HAP-1 (cell line): ENCODE results near the gene NEK10.
"Not testable (repeated sequence)": the region's sequence is repeated elsewhere in the genome, so short reads cannot be mapped to it uniquely, and the experiment has no call there.

ENCODE experiments used
- DNase-seq, 2 experiments: peaks; one replicate each; pipeline ENCODE4 v3.0.0-alpha.2; 2016 to 2020; ENCODE audit warnings: low spot score in 2 of 2
- H3K27me3 ChIP-seq: fragments of 250-450 bp; sonication (Bioruptor Pico); 2 replicates; pipeline ENCODE4 v1.5.1; 2020; ENCODE audit warnings: low read depth, mild to moderate bottlenecking, moderate library complexity
- H3K36me3 ChIP-seq: fragments of 250-450 bp; sonication (Bioruptor Pico); replicated peaks from 2 replicates; pipeline ENCODE4 v1.5.1; 2020; ENCODE audit warnings: mild to moderate bottlenecking
- H3K4me1 ChIP-seq: fragments of 250-450 bp; sonication (Bioruptor Pico); 2 replicates; pipeline ENCODE4 v1.5.1; 2020; ENCODE audit warnings: mild to moderate bottlenecking
- H3K4me3 ChIP-seq: fragments of 250-450 bp; sonication (Bioruptor Pico); 2 replicates; pipeline ENCODE4 v1.5.1; 2020; ENCODE audit warnings: mild to moderate bottlenecking, moderate library complexity
- H3K9me3 ChIP-seq: fragments of 250-450 bp; sonication (Bioruptor Pico); 2 replicates; pipeline ENCODE4 v1.5.1; 2020; ENCODE audit warnings: mild to moderate bottlenecking, moderate library complexity
- in situ Hi-C: fragments of 300-500 bp; cut with MboI; formaldehyde crosslinking; loops from 3 replicates; pipeline ENCODE4 v1.14.3; 2020; ENCODE audit warnings: low sequenced_read_pairs, inconsistent platforms, mixed read lengths

Gene NEK10

DNA sequence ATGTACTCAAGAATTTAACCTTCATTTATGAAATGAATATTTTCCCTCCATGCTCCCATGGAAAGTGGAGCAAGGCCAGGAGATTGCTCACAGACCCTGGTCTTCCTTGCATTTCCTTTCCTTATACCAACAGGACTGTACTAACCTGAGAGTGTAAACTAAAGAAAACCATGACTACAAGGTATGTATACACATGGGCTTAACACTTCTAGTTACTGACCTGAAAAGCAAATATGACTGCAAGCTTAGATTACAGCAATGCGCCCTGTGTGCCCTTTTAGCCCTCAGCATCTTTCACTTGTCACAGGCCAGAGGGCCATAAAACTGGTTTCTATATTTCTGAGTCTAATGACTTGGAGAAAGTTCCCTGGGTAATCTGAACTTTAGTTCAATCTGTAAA is 52.1 kb downstream of the NEK10 start:
- no peak overlapping the region for H3K4me3 ChIP-seq
- no peaks in the 10 kb centered on the region for H3K9me3 ChIP-seq
- in situ Hi-C loops = loop anchor here (25.0 kb wide), 1 partner anchor 370 kb away; no protein-coding TSS in a partner anchor
- no peak for DNase-seq
- no peaks in the 10 kb centered on the region for H3K4me1 ChIP-seq
- no peaks in the 10 kb centered on the region for H3K36me3 ChIP-seq
- H3K27me3 ChIP-seq = no peaks in the 10 kb centered on the region

DNA sequence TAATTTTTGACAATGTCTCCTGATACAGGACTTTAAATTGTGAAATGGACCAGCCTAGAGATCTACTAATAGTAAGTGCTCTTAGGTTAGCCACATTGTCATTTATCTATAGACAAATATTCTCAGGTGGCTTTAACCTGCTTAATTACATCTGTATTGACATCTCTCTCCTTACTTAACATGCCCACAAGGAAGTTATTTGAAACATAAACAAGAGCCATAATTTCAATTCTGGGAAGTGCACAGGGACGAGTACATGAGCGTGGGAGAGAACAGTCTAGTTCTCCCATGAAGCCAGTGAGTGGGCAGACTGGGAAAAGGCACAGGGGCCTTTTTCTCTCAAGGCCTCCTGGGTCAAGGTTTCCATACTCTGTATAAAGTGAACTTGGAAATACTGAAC is 54.2 kb downstream of the NEK10 start:
- H3K9me3 ChIP-seq = no peaks in the 10 kb centered on the region
- H3K36me3 ChIP-seq = no peaks in the 10 kb centered on the region
- no peaks in the 10 kb centered on the region for H3K4me1 ChIP-seq
- no peaks in the 10 kb centered on the region for H3K27me3 ChIP-seq
- DNase-seq = no peak
- no peak overlapping the region for H3K4me3 ChIP-seq
- in situ Hi-C loops = loop anchor here (25.0 kb wide), 1 partner anchor 372 kb away; no protein-coding TSS in a partner anchor

DNA sequence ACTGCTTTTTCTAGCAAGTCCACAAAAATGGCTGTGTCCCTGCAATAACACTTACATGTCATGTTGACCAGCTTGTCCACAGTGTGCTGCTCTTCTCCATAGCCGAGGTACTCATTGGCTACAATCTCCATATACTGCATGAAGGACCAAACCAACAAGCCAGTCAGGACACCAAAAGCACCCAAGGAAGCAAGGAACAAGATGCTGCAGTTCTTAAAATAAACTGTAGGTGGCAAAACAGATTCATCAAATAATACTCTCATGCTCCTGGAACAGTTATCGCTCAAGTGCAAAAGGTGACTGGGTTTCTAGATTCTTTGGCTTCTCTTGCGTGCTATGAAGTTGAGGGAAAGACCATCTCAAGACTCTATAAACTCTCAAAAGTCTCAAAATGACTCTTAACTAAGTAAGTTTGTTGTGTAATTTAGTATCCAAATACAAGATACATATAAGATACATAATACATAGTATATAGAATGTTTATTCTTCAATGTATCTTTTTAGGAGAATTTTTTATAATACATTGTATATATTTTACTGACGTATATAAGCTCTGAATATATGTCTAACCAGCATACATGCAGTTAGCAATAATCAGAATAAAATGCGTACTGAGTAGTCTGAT is 57.0 kb downstream of the NEK10 start:
- Histone ChIP-seq H3K4me1 (no peaks in the 10 kb centered on the region), H3K9me3 (no peaks in the 10 kb centered on the region), H3K36me3 (no peaks in the 10 kb centered on the region), H3K4me3 (no peak overlapping the region), H3K27me3 (no peaks in the 10 kb centered on the region)
- in situ Hi-C loops = loop anchor here (25.0 kb wide), 1 partner anchor 375 kb away; no protein-coding TSS in a partner anchor
- DNase-seq = peak; percentile 35 to 72

DNA sequence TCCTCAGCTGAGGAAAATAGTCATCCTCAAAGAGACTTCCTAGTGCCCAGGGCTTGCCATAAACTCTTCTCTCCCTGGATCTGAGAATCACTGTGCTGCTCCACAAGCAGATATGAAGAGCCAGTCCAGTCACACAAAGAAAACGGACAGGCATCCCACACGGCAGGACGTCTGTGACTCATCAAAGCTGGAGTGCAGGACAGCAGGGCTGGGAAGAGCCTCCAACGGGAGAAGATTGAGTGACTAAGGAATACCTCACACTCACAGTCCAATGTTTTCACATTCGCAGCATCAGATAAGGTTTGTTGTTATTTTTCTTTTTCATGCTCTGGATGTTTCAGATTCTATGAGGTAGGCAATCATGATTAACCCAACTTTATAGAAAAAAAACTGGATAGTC is 57.8 kb downstream of the NEK10 start:
- Histone ChIP-seq H3K9me3 (no peaks in the 10 kb centered on the region), H3K4me1 (no peaks in the 10 kb centered on the region), H3K4me3 (no peak overlapping the region), H3K27me3 (no peaks in the 10 kb centered on the region), H3K36me3 (no peaks in the 10 kb centered on the region)
- in situ Hi-C loops = loop anchor here (25.0 kb wide), 1 partner anchor 376 kb away; no protein-coding TSS in a partner anchor
- DNase-seq = no peak

DNA sequence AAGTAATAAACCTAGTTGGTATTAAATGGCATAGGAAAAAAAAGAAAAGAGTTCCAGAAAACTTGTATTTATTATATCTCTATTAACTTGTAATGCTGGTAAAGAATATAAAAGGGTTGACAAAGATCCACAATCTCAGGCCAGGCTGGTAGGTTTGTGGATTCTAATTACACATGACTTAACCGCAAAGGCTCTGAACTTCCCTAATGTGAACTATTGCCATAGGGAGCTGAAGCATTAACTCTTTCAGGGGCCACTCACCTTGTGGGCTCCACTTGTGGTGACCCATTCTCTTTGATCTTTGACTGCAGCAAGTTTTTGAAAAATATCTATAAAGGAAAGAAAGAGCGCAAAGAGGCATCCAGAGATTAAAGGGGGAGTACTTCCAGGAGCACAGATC is 58.5 kb downstream of the NEK10 start:
- Histone ChIP-seq H3K27me3 (no peaks in the 10 kb centered on the region), H3K4me1 (no peaks in the 10 kb centered on the region), H3K9me3 (no peaks in the 10 kb centered on the region), H3K36me3 (no peaks in the 10 kb centered on the region), H3K4me3 (no peak overlapping the region)
- in situ Hi-C loops = loop anchor here (25.0 kb wide), 1 partner anchor 377 kb away; no protein-coding TSS in a partner anchor
- DNase-seq = no peak

DNA sequence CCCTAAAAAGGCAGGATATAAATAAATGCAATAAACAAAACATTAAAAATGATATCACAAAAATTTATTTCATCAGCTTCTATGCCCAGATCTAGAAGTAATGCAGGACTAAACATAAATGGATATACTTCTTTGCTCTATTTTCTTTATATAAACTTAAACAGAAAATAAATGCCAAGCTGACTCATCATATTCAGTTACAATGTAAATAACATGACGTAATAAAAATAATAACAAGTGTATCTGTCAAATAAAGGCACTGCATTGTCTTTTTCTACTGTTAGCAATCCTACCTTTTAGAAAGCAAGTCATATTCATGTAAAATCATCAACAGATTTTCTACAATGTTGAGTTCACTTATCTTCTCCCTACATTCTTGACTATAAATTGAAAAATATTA is 61.6 kb downstream of the NEK10 start:
- no peaks in the 10 kb centered on the region for H3K9me3 ChIP-seq

DNA sequence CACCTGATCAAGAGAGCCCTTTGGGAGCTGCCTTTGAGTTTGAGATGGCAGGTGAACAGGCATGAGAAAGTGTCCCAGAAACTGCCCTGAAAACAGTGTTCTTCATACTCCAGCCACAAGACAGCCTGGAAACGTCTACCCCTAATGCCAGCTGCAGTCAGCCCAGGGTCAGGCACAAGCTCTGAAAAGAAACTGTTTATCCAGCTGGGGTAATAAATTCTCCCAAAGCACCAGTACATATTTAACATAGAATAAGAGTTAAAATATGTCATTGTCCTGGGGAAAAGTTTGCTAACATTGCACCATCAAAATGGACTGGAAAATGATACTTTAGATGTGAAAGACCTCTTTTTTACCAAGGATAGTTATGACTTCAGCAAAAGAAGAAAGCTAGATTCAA is 66.3 kb downstream of the NEK10 start:
- Histone ChIP-seq H3K36me3 (no peaks in the 10 kb centered on the region), H3K4me3 (no peak overlapping the region), H3K4me1 (no peaks in the 10 kb centered on the region), H3K9me3 (no peaks in the 10 kb centered on the region; the same call in 1 of the 2 replicates), H3K27me3 (no peaks in the 10 kb centered on the region)
- no peak for DNase-seq
- in situ Hi-C loops = loop anchor here (25.0 kb wide), 1 partner anchor 384 kb away; no protein-coding TSS in a partner anchor

More for the DNA sequence above, 61.6 kb downstream of the NEK10 start:
- no peaks in the 10 kb centered on the region for H3K4me1 ChIP-seq
- H3K36me3 ChIP-seq = no peaks in the 10 kb centered on the region
- no peak overlapping the region for H3K4me3 ChIP-seq
- no peak for DNase-seq
- in situ Hi-C loops = loop anchor here (25.0 kb wide), 1 partner anchor 380 kb away; no protein-coding TSS in a partner anchor
- H3K27me3 ChIP-seq = no peaks in the 10 kb centered on the region

DNA sequence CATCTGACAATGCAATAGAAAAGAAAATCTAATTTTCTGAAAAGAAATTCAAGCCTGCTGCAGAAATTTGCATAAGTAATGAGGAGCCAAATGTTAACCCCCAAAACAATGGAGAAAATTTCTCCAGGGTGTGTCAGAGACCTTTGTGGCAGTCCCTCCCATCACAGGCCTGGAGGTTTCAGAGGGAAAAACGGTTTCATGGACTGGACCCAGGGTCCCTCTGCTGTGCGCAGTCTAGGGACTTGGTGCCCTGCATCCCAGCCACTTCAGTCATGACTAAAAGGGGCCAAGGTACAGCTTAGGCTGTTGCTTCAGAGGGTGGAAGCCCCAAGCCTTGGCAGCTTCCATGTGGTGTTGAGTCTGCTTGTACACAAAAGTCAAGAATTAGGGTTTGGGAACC is 70.2 kb downstream of the NEK10 start:
- H3K4me1 ChIP-seq, H3K27me3 ChIP-seq, H3K36me3 ChIP-seq, H3K9me3 ChIP-seq, in situ Hi-C loops, DNase-seq, H3K4me3 ChIP-seq: not testable (repeated sequence)

DNA sequence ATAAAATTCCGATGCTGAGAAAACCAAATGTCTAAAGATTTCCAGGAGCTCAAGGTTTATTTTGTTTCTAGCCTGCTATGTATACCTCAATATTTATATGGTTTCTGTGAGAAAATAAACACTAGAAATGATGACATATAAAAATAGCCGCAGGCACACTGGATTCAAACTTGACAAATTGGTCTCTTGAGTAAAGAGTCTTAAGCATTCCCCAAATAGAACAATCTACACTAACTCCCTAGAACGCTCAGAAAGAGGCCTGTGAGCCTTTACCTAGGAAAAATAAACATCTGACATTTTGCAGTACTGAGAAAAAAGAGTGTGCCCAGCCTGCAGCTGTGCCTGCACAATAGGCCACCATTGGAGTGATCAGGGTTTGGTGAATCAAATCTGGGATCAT is 75.2 kb downstream of the NEK10 start:
- H3K9me3 ChIP-seq = no peaks in the 10 kb centered on the region; the same call in 1 of the 2 replicates
- peaks cover 4% of the 10 kb centered on the region; the same call in 1 of the 2 replicates for H3K4me1 ChIP-seq
- in situ Hi-C loops = no loop called here
- no peak overlapping the region for H3K4me3 ChIP-seq
- H3K36me3 ChIP-seq = no peaks in the 10 kb centered on the region
- no peaks in the 10 kb centered on the region for H3K27me3 ChIP-seq
- no peak for DNase-seq

DNA sequence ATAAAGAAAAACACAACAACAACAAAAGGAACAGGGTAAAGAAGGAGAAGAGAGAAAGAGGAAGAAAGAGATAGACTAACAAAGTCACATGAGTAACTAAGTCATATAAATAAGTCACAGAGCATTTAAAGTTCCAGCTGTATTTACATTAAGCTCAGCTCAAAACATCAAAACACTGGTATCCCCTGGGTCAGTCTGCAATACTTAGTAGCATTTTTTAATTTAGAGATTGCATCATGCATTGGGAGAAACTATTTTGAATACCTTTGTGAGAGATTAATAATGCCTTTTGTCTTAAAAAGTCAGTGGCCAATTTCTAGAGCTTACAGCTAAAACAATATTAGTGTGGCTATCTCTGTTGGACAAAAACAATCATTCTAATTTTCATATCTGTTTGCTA is 78.4 kb downstream of the NEK10 start:
- no peaks in the 10 kb centered on the region for H3K9me3 ChIP-seq
- H3K27me3 ChIP-seq = no peaks in the 10 kb centered on the region
- no peaks in the 10 kb centered on the region for H3K36me3 ChIP-seq
- H3K4me3 ChIP-seq = no peak overlapping the region
- DNase-seq = no peak
- in situ Hi-C loops = no loop called here
- peaks cover 4% of the 10 kb centered on the region; the same call in 1 of the 2 replicates for H3K4me1 ChIP-seq

DNA sequence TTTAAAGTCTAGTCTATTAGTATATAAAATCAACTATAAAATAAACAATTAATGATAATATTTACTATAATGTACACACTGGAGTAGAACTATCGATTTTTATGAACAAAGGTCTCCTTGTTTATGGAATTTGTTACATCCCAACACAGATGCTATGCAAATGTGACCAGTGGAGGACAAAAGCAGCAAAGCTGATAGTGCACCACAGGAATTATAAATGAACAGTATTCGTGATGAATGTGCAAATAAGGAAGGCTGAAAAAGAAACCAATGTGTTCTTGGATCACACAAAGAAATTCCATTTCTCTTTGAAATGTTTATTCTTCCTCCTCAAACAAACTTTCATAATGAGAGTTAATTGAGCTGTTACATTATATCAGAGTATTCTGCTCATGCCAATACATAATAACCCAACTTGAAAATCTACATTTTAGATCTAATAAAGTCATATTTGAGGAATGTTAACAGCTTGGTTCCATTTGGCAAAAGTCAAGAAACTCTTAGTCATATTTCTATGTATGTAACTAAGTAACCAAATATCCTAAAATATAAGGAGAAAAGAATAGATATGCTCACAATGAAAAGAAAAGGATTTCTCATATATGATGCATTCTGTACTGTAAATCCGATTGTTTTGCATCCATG is 79.3 kb downstream of the NEK10 start:
- peaks cover 4% of the 10 kb centered on the region; the same call in 1 of the 2 replicates for H3K4me1 ChIP-seq
- H3K9me3 ChIP-seq = no peaks in the 10 kb centered on the region
- no peaks in the 10 kb centered on the region for H3K27me3 ChIP-seq
- no peak for DNase-seq
- H3K4me3 ChIP-seq = no peak overlapping the region
- in situ Hi-C loops = no loop called here
- H3K36me3 ChIP-seq = no peaks in the 10 kb centered on the region

DNA sequence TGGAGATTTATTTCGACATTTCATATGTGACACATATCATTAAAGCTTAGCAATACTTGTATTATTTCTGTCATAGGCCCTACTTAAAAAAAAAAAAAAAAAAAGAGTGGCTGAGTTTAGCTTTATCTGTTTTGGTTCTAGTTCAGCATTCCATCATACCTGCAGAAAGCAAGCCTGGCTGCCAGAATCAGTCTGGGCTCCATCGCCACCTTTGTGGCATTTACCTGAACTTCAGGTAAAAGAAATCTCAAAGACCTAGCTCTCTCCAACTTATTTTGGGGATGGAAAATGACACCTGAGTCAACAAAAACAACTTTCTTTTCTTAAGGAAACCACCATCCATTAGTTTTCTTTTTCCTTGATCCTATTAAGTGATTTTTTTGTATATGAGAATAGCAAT is 82.1 kb downstream of the NEK10 start:
- in situ Hi-C loops = no loop called here

DNA sequence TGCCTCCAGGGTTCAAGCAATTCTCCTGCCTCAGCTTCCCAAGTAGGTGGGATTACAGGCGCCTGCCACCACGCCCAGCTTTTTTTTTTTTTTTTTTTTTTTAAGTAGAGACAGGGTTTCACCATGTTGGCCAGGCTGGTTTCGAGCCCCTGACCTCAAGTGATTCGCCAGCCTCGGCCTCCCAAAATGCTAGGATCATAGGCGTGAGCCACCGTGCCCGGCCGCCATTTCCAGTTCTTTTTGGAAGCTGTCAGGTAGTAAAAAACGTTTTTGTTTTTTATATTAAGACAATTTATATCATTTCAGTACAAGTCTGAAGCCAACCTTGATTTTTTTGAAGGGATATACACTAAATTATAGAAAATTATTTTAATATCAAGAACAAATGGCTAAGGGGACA is 82.7 kb downstream of the NEK10 start:
- H3K27me3 ChIP-seq, DNase-seq, H3K36me3 ChIP-seq, in situ Hi-C loops, H3K9me3 ChIP-seq, H3K4me1 ChIP-seq, H3K4me3 ChIP-seq: not testable (repeated sequence)

More for the DNA sequence above, 82.1 kb downstream of the NEK10 start:
- Histone ChIP-seq H3K36me3 (no peaks in the 10 kb centered on the region), H3K4me1 (peaks cover 4% of the 10 kb centered on the region; the same call in 1 of the 2 replicates), H3K27me3 (no peaks in the 10 kb centered on the region), H3K4me3 (no peak overlapping the region), H3K9me3 (no peaks in the 10 kb centered on the region)
- DNase-seq = no peak

DNA sequence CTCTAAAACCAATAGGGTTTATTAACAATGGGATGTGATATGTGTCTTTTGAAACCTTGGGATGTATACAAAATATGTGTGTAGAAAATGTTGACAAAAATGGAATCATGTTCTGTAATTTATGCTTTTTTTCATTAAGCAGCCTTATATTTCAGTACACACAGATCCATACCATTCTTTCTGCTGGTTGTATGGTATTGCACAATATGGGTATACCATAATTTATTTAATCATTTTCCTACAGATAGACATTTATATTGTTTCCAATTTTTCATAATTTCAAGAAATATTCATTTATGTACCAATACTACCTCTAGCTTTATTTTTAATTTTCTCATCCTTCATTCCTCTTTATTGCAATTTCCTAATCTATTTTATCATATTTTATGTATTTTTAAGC is 83.5 kb downstream of the NEK10 start:
- no peaks in the 10 kb centered on the region for H3K36me3 ChIP-seq
- DNase-seq = no peak
- no peaks in the 10 kb centered on the region for H3K27me3 ChIP-seq
- H3K9me3 ChIP-seq = no peaks in the 10 kb centered on the region
- peaks cover under 1% of the 10 kb centered on the region; the same call in 1 of the 2 replicates for H3K4me1 ChIP-seq
- H3K4me3 ChIP-seq = no peak overlapping the region
- in situ Hi-C loops = no loop called here
